ENCODE measurements around the gene MYH14.

DNA sequence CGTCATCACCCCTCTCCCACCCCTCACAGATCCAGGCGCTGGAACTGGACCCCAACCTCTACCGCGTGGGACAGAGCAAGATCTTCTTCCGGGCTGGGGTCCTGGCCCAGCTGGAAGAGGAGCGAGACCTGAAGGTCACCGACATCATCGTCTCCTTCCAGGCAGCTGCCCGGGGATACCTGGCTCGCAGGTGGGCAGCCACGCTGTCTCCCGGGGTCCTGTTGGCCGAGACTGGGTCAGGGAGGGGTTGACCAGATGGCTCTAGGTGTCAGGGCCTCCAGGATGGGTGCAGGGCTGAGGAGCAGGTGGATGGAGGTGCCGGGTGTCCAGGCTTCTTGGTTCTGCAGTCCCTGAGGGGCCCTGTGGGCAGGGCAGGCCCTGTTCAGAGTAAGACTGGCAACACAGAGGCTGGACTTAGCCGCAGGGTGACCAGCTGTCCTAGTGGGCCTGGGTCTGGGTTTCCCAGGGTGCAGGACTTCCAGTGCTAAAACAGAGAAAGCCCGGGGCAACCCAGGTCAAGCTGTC lies 58.1 kb downstream of the MYH14 start:
- TF ChIP-seq, protein P1, sequence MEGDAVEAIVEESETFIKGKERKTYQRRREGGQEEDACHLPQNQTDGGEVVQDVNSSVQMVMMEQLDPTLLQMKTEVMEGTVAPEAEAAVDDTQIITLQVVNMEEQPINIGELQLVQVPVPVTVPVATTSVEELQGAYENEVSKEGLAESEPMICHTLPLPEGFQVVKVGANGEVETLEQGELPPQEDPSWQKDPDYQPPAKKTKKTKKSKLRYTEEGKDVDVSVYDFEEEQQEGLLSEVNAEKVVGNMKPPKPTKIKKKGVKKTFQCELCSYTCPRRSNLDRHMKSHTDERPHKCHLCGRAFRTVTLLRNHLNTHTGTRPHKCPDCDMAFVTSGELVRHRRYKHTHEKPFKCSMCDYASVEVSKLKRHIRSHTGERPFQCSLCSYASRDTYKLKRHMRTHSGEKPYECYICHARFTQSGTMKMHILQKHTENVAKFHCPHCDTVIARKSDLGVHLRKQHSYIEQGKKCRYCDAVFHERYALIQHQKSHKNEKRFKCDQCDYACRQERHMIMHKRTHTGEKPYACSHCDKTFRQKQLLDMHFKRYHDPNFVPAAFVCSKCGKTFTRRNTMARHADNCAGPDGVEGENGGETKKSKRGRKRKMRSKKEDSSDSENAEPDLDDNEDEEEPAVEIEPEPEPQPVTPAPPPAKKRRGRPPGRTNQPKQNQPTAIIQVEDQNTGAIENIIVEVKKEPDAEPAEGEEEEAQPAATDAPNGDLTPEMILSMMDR (conservative IDR thresholded peaks at IDR 0.05 in 1 of 2, IDR thresholded peaks at IDR 0.05 in 1 of 2; ENCODE audit: low read depth in 1 of 2, low read length in 2 of 2): no peak
- TF ChIP-seq EZH2 (IDR thresholded peaks at IDR 0.05; ENCODE audit: low read length, missing control alignments): no peak
